PC-9 (cell line): Measurements from ENCODE around the gene MICAL2. TPM values are rescaled to one million over a fixed set of nuclear protein-coding genes. Genes with fewer than 3 reads are reported as not detected.

ENCODE experiments used
- BruUV-seq: library from RNA; stranded (reverse); fragments of 400-500 nt; replicated peaks from 2 replicates; lab custom pipeline; 2021; lab: Mats Ljungman, UMichigan
- CTCF ChIA-PET: fragments of 300-600 bp; sonication (Branson Sonifier 250); formaldehyde crosslinking; loops from one replicate; lab custom pipeline; 2022; ENCODE audit warnings: antibody characterized with exemption; lab: Charles Lee
- POLR2A ChIA-PET: fragments of 300-600 bp; sonication (Branson Sonifier 250); formaldehyde crosslinking; loops from one replicate; lab custom pipeline; 2022; ENCODE audit warnings: antibody characterized with exemption; ENCODE audit not compliant: unreplicated experiment; lab: Charles Lee
- DNase-seq, 2 experiments: peaks; one replicate each; pipeline versions ENCODE4 v3.0.0 to v3.0.0-alpha.2; 2015 to 2022; ENCODE audit warnings: mixed read lengths in 1 of 2
- H2AFZ ChIP-seq: fragments of 200-600 bp; sonication (generic); 2 replicates; pipeline ENCODE4 v1.8.1; 2017; ENCODE audit warnings: antibody characterized with exemption
- H3F3A ChIP-seq: fragments of 200-600 bp; sonication (generic); 2 replicates; pipeline ENCODE4 v1.8.1; 2017; ENCODE audit warnings: antibody characterized with exemption, mild to moderate bottlenecking, low read depth; ENCODE audit not compliant: insufficient read depth
- H3K27ac ChIP-seq: fragments of 200-600 bp; sonication (generic); 2 replicates; pipeline ENCODE4 v1.6.1; 2016; ENCODE audit warnings: mixed run types
- H3K27me3 ChIP-seq: fragments of 200-600 bp; sonication (generic); 2 replicates; pipeline ENCODE4 v1.6.1; 2016; ENCODE audit warnings: low read depth, mixed run types; ENCODE audit not compliant: insufficient read depth
- H3K36me3 ChIP-seq: fragments of 200-600 bp; sonication (generic); 2 replicates; pipeline ENCODE4 v1.6.1; 2016; ENCODE audit warnings: low read depth, mixed run types
- H3K4me1 ChIP-seq: fragments of 200-600 bp; sonication (generic); replicated peaks from 2 replicates; pipeline ENCODE4 v1.6.1; 2016; ENCODE audit warnings: mixed run types; ENCODE audit not compliant: insufficient read depth
- H3K4me2 ChIP-seq: fragments of 200-600 bp; sonication (generic); 2 replicates; pipeline ENCODE4 v1.6.1; 2017; ENCODE audit warnings: mixed run types
- H3K4me3 ChIP-seq: fragments of 200-600 bp; sonication (generic); 2 replicates; pipeline ENCODE4 v1.6.1; 2016; ENCODE audit warnings: mixed run types
- H3K79me2 ChIP-seq: fragments of 200-600 bp; sonication (generic); 2 replicates; pipeline ENCODE4 v1.6.1; 2017; ENCODE audit warnings: low read depth, mixed run types
- H3K9me2 ChIP-seq: fragments of 200-600 bp; sonication (generic); 2 replicates; pipeline ENCODE4 v1.8.1; 2017; ENCODE audit warnings: mild to moderate bottlenecking; ENCODE audit not compliant: insufficient read depth
- H3K9me3 ChIP-seq: fragments of 200-600 bp; sonication (generic); 2 replicates; pipeline ENCODE4 v1.8.1; 2016; ENCODE audit warnings: low read depth; ENCODE audit not compliant: insufficient read depth
- H4K20me1 ChIP-seq: fragments of 200-600 bp; sonication (generic); 2 replicates; pipeline ENCODE4 v1.8.1; 2017; ENCODE audit not compliant: insufficient read depth
- EZH2 ChIP-seq: fragments of 200-600 bp; sonication (generic); IDR thresholded peaks from 2 replicates; pipeline ENCODE4 v1.8.0; 2017; ENCODE audit warnings: antibody characterized with exemption, low read depth
- intact Hi-C: fragments of 100-400 bp; cut with micrococcal nuclease; formaldehyde crosslinking; loops from one replicate; pipeline ENCODE4 v1.10.0; 2022; ENCODE audit not compliant: unreplicated experiment
- total RNA-seq: library from RNA; stranded (reverse); gene quantifications from 2 replicates; pipeline ENCODE4 v1.2.3, GENCODE V29; 2021
- TF ChIP-seq, protein P1 (sequence below): fragments of 200-600 bp; sonication (generic); conservative IDR thresholded peaks from 2 replicates; pipeline ENCODE4 v1.6.1; 2017; ENCODE audit warnings: mixed run types, antibody characterized with exemption, mild to moderate bottlenecking, moderate library complexity

The MICAL2 gene
- total RNA-seq, 1 experiment from 2014 or later, result 32.4 TPM

GRCh38 chr11:12170501-12170900 is 60.1 kb downstream of the MICAL2 start:
- 0 out of 2 replicates have a peak, but pooled peaks cover 5% of the 10 kb centered on the region for H3K36me3 ChIP-seq
- no peaks in the 10 kb centered on the region for H3K9me3 ChIP-seq
- no peaks in the 10 kb centered on the region for H4K20me1 ChIP-seq
- ChIA-PET CTCF (no interaction called here), POLR2A (no interaction called here)
- no peaks in the 10 kb centered on the region for H3K27me3 ChIP-seq
- peaks cover 68% of the 10 kb centered on the region for H3K4me1 ChIP-seq
- BruUV-seq, result no TSS peak
- peaks cover 26% of the 10 kb centered on the region for H3K79me2 ChIP-seq
- no peak overlapping the region for H2AFZ ChIP-seq
- no peaks in the 10 kb centered on the region for H3K9me2 ChIP-seq
- intact Hi-C loops, result no loop called here
- no peak for DNase-seq
- H3K4me3 ChIP-seq, result no peak overlapping the region
- H3F3A ChIP-seq, result peaks cover 44% of the 10 kb centered on the region
- TF ChIP-seq, protein P1, sequence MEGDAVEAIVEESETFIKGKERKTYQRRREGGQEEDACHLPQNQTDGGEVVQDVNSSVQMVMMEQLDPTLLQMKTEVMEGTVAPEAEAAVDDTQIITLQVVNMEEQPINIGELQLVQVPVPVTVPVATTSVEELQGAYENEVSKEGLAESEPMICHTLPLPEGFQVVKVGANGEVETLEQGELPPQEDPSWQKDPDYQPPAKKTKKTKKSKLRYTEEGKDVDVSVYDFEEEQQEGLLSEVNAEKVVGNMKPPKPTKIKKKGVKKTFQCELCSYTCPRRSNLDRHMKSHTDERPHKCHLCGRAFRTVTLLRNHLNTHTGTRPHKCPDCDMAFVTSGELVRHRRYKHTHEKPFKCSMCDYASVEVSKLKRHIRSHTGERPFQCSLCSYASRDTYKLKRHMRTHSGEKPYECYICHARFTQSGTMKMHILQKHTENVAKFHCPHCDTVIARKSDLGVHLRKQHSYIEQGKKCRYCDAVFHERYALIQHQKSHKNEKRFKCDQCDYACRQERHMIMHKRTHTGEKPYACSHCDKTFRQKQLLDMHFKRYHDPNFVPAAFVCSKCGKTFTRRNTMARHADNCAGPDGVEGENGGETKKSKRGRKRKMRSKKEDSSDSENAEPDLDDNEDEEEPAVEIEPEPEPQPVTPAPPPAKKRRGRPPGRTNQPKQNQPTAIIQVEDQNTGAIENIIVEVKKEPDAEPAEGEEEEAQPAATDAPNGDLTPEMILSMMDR, result no peak
- no peak for TF ChIP-seq EZH2
- no peak overlapping the region for H3K4me2 ChIP-seq
- H3K27ac ChIP-seq, result no peak overlapping the region

DNA sequence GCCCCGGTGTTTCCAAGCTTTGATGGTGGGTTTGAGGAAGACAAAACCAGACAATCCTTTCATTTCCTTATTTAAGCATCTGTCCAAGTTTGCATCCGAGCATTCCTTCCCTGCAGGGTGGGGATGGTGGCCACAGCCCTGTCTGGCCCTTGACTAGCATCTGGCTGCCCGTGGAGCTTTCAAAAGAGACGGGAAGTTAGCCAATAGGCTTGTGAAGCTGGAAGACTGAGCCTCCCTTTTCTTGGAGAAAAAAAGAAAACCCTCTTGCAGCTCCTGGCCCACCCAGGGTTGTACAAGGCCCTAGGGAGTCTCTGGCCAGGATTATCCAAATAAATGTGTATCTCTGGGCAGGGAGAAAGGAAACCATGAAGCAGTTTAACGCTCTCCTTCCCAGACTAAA is 60.6 kb downstream of the MICAL2 start:
- H3K4me1 ChIP-seq, result peaks cover 68% of the 10 kb centered on the region
- no peaks in the 10 kb centered on the region for H3K9me2 ChIP-seq
- intact Hi-C loops, result no loop called here
- H3K9me3 ChIP-seq, result no peaks in the 10 kb centered on the region
- no peak for DNase-seq
- H2AFZ ChIP-seq, result no peak overlapping the region
- CTCF ChIA-PET, result no interaction called here
- H3F3A ChIP-seq, result peaks cover 44% of the 10 kb centered on the region
- TF ChIP-seq, protein P1, result no peak
- 0 out of 2 replicates have a peak, but pooled peaks cover 4% of the 10 kb centered on the region for H3K36me3 ChIP-seq
- no peaks in the 10 kb centered on the region for H4K20me1 ChIP-seq
- H3K4me3 ChIP-seq, result no peak overlapping the region
- H3K27me3 ChIP-seq, result no peaks in the 10 kb centered on the region
- H3K4me2 ChIP-seq, result no peak overlapping the region
- BruUV-seq, result no TSS peak
- H3K79me2 ChIP-seq, result peaks cover 23% of the 10 kb centered on the region
- POLR2A ChIA-PET, result interaction anchor here (0.7 kb wide), 1 partner anchor 12 kb away, joined by 4 read pairs; no protein-coding TSS in a partner anchor
- peak overlapping the region; percentile 41; the same call in 1 of the 2 replicates for H3K27ac ChIP-seq

- BruUV-seq, result no TSS peak
Measured at GRCh38 chr11:12171921-12172320, 61.5 kb downstream of the MICAL2 start.

More at GRCh38 chr11:12171921-12172320, 61.5 kb downstream of the MICAL2 start:
- POLR2A ChIA-PET, result no interaction called here
- 0 out of 2 replicates have a peak, but pooled peaks cover 4% of the 10 kb centered on the region for H3K36me3 ChIP-seq
- H3K9me2 ChIP-seq, result no peaks in the 10 kb centered on the region
- TF ChIP-seq, protein P1, result no peak
- TF ChIP-seq EZH2, result no peak
- no peak overlapping the region for H3K4me3 ChIP-seq
- peaks cover 44% of the 10 kb centered on the region for H3F3A ChIP-seq
- CTCF ChIA-PET, result no interaction called here
- H3K79me2 ChIP-seq, result peaks cover 24% of the 10 kb centered on the region
- H3K4me1 ChIP-seq, result peaks cover 68% of the 10 kb centered on the region
- H4K20me1 ChIP-seq, result no peaks in the 10 kb centered on the region
- H3K27ac ChIP-seq, result peak overlapping the region; percentile 41
- DNase-seq, result no peak
- no peaks in the 10 kb centered on the region for H3K27me3 ChIP-seq
- intact Hi-C loops, result no loop called here
- H2AFZ ChIP-seq, result no peak overlapping the region
- no peak overlapping the region for H3K4me2 ChIP-seq
- H3K9me3 ChIP-seq, result no peaks in the 10 kb centered on the region
